Measurements from ENCODE around the gene SOAT2.

The SOAT2 gene

DNA sequence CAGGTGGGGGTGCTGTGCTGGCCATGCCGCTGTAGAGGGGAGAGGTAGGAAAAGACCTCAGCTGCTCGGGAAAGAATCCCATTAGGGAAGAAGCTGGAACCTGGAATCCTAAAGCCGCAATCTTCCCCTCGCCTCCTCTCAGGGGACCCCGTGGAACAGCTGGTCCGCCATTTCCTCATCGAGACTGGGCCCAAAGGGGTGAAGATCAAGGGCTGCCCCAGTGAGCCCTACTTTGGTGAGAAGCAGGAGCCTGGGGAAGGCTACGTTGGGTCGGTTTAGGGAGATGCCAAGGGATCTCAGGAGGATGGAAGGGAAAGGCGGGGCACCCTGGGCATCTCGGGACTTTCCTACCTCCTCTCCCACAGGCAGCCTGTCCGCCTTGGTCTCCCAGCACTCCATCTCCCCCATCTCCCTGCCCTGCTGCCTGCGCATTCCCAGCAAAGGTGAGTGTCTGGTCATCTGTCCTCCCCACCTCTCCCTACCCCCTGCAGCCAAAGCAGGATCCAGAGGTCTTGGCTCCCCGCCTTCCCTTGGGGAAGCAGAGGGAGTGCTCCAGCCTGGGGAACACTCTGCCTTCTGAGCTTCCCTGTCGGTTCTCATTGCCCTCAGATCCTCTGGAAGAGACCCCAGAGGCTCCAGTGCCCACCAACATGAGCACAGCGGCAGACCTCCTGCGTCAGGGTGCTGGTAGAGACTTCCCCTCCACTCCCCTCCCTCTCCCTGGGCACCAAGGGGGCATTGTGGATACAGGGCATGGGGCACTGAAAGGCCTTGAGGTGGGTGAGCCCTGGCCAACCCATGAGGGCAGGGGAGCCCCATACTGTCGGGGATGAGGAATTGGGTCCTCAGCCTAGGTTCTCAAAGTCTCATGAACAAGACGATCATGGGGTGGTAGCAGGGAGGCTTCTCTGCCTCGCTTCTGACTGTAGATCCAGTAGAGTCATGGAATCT is 41.0 kb upstream of the SOAT2 start:
- H3K4me3 ChIP-seq (ENCODE audit: insufficient read depth in 1 of 2, low read depth in 1 of 2, low read length in 2 of 2) = no peak overlapping the region
- H2AFZ ChIP-seq (ENCODE audit: low read depth, low read length) = no peak overlapping the region
- H3K27me3 ChIP-seq (ENCODE audit: control insufficient read depth in 1 of 2, insufficient read depth in 1 of 2, low read length in 2 of 2) = no peaks in the 10 kb centered on the region
- WGBS = 90% methylated on average over 18 of the region's 20 CpGs
- no peak overlapping the region for H2BK120ac ChIP-seq (ENCODE audit: low read depth, low read length)
- H3K79me1 ChIP-seq (replicated peaks; ENCODE audit: low read length, poor library complexity, severe bottlenecking) = peaks cover 3% of the 10 kb centered on the region
- H4K8ac ChIP-seq (ENCODE audit: low read length) = no peak overlapping the region
- H3K9ac ChIP-seq (ENCODE audit: low read length) = peak overlapping the region; percentile 71
- peak overlapping the region in 1 of 2 experiments; percentile 22 for H3K14ac ChIP-seq (ENCODE audit: low read length in 2 of 2)
- no peaks in the 10 kb centered on the region for H3K9me3 ChIP-seq (ENCODE audit: control insufficient read depth, low read length)
- H3K23ac ChIP-seq (ENCODE audit: low read length in 2 of 2) = no peak overlapping the region
- H3K4me1 ChIP-seq (ENCODE audit: control insufficient read depth, insufficient read depth, low read depth, low read length) = peaks cover 34% of the 10 kb centered on the region
- H3K4ac ChIP-seq (ENCODE audit: low read depth in 1 of 2, low read length in 2 of 2) = no peak overlapping the region
- H3K4me2 ChIP-seq (ENCODE audit: low read length, poor library complexity, severe bottlenecking) = no peak overlapping the region
- peaks cover 76 to 90% of the 10 kb centered on the region in 2 experiments for H3K36me3 ChIP-seq (ENCODE audit: control insufficient read depth in 1 of 2, insufficient read depth in 2 of 2, low read depth in 1 of 2, low read length in 2 of 2)
- DNase-seq = no peak
- H4K91ac ChIP-seq (ENCODE audit: low read length) = no peak overlapping the region
- no peak overlapping the region for H3K27ac ChIP-seq (ENCODE audit: low read length, poor library complexity, severe bottlenecking)
- H3K18ac ChIP-seq (ENCODE audit: low read depth in 1 of 2, low read length in 2 of 2) = peak overlapping the region in 1 of 2 experiments; percentile 43
- H2AK5ac ChIP-seq (ENCODE audit: low read length, severe bottlenecking) = no peak overlapping the region
- H2BK5ac ChIP-seq (ENCODE audit: low read depth, low read length, poor library complexity, severe bottlenecking) = no peak overlapping the region
- peak overlapping the region; percentile 17 for H2BK15ac ChIP-seq (ENCODE audit: low read depth, poor library complexity, severe bottlenecking)
- H2BK12ac ChIP-seq (ENCODE audit: low read length in 2 of 2) = no peak overlapping the region

- H2AK5ac ChIP-seq (ENCODE audit: low read length, severe bottlenecking) = no peak overlapping the region
- H3K4me2 ChIP-seq (ENCODE audit: low read length, poor library complexity, severe bottlenecking) = no peak overlapping the region
- no peak overlapping the region for H3K4me3 ChIP-seq (ENCODE audit: insufficient read depth in 1 of 2, low read depth in 1 of 2, low read length in 2 of 2)
- no peak overlapping the region for H3K14ac ChIP-seq (ENCODE audit: low read length in 2 of 2)
- no peak overlapping the region for H3K18ac ChIP-seq (ENCODE audit: low read depth in 1 of 2, low read length in 2 of 2)
- no peak overlapping the region for H2BK15ac ChIP-seq (ENCODE audit: low read depth, poor library complexity, severe bottlenecking)
- no peaks in the 10 kb centered on the region for H3K27me3 ChIP-seq (ENCODE audit: control insufficient read depth in 1 of 2, insufficient read depth in 1 of 2, low read length in 2 of 2)
- H3K23ac ChIP-seq (ENCODE audit: low read length in 2 of 2) = no peak overlapping the region
- peaks cover 37% of the 10 kb centered on the region for H3K4me1 ChIP-seq (ENCODE audit: control insufficient read depth, insufficient read depth, low read depth, low read length)
- no peaks in the 10 kb centered on the region for H3K9me3 ChIP-seq (ENCODE audit: control insufficient read depth, low read length)
- WGBS = 76% methylated on average over 14 of the region's 14 CpGs
- H3K36me3 ChIP-seq (ENCODE audit: control insufficient read depth in 1 of 2, insufficient read depth in 2 of 2, low read depth in 1 of 2, low read length in 2 of 2) = peaks cover 68 to 88% of the 10 kb centered on the region in 2 experiments
- H3K4ac ChIP-seq (ENCODE audit: low read depth in 1 of 2, low read length in 2 of 2) = no peak overlapping the region
- H3K27ac ChIP-seq (ENCODE audit: low read length, poor library complexity, severe bottlenecking) = no peak overlapping the region
- peak overlapping the region; percentile 76 for H3K9ac ChIP-seq (ENCODE audit: low read length)
- H2BK12ac ChIP-seq (ENCODE audit: low read length in 2 of 2) = no peak overlapping the region
- H4K91ac ChIP-seq (ENCODE audit: low read length) = no peak overlapping the region
- H3K79me1 ChIP-seq (replicated peaks; ENCODE audit: low read length, poor library complexity, severe bottlenecking) = peaks cover 3% of the 10 kb centered on the region
- H2BK120ac ChIP-seq (ENCODE audit: low read depth, low read length) = no peak overlapping the region
- no peak overlapping the region for H2BK5ac ChIP-seq (ENCODE audit: low read depth, low read length, poor library complexity, severe bottlenecking)
- DNase-seq = no peak
- H4K8ac ChIP-seq (ENCODE audit: low read length) = no peak overlapping the region
- H2AFZ ChIP-seq (ENCODE audit: low read depth, low read length) = no peak overlapping the region
Measured at GRCh38 chr12:53062977-53063707, 40.1 kb upstream of the SOAT2 start.

- H2BK120ac ChIP-seq (ENCODE audit: low read depth, low read length) = no peak overlapping the region
- H3K36me3 ChIP-seq (ENCODE audit: control insufficient read depth in 1 of 2, insufficient read depth in 2 of 2, low read depth in 1 of 2, low read length in 2 of 2) = peaks cover 60 to 84% of the 10 kb centered on the region in 2 experiments
- H2BK15ac ChIP-seq (ENCODE audit: low read depth, poor library complexity, severe bottlenecking) = peak overlapping the region; percentile 6
- H3K4me2 ChIP-seq (ENCODE audit: low read length, poor library complexity, severe bottlenecking) = no peak overlapping the region
- H3K4ac ChIP-seq (ENCODE audit: low read depth in 1 of 2, low read length in 2 of 2) = no peak overlapping the region
- H2BK12ac ChIP-seq (ENCODE audit: low read length in 2 of 2) = no peak overlapping the region
- H3K14ac ChIP-seq (ENCODE audit: low read length in 2 of 2) = no peak overlapping the region
- H2AFZ ChIP-seq (ENCODE audit: low read depth, low read length) = no peak overlapping the region
- H3K18ac ChIP-seq (ENCODE audit: low read depth in 1 of 2, low read length in 2 of 2) = no peak overlapping the region
- 73% methylated on average over 13 of the region's 13 CpGs for WGBS
- no peak overlapping the region for H2BK5ac ChIP-seq (ENCODE audit: low read depth, low read length, poor library complexity, severe bottlenecking)
- DNase-seq = peak; percentile 68
- no peak overlapping the region for H4K91ac ChIP-seq (ENCODE audit: low read length)
- H4K8ac ChIP-seq (ENCODE audit: low read length) = peak overlapping the region; percentile 4
- H3K27me3 ChIP-seq (ENCODE audit: control insufficient read depth in 1 of 2, insufficient read depth in 1 of 2, low read length in 2 of 2) = no peaks in the 10 kb centered on the region
- no peaks in the 10 kb centered on the region for H3K9me3 ChIP-seq (ENCODE audit: control insufficient read depth, low read length)
- H3K4me1 ChIP-seq (ENCODE audit: control insufficient read depth, insufficient read depth, low read depth, low read length) = peaks cover 35% of the 10 kb centered on the region
- no peak overlapping the region for H3K27ac ChIP-seq (ENCODE audit: low read length, poor library complexity, severe bottlenecking)
- H3K79me1 ChIP-seq (replicated peaks; ENCODE audit: low read length, poor library complexity, severe bottlenecking) = peaks cover 3% of the 10 kb centered on the region
- no peak overlapping the region for H2AK5ac ChIP-seq (ENCODE audit: low read length, severe bottlenecking)
- H3K23ac ChIP-seq (ENCODE audit: low read length in 2 of 2) = no peak overlapping the region
- H3K9ac ChIP-seq (ENCODE audit: low read length) = peak overlapping the region; percentile 86
- peak overlapping the region in 1 of 2 experiments; percentile 50 for H3K4me3 ChIP-seq (ENCODE audit: insufficient read depth in 1 of 2, low read depth in 1 of 2, low read length in 2 of 2)
Measured at GRCh38 chr12:53063708-53064612, 39.3 kb upstream of the SOAT2 start.
